NCI-H2029 (cell line): ENCODE data around the gene TICAM1.
"Not testable (repeated sequence)": the region's sequence is repeated elsewhere in the genome, so short reads cannot be mapped to it uniquely, and the experiment has no call there.

Experiments used
- DNase-seq: peaks from one replicate; lab custom pipeline; 2025; lab: John Stamatoyannopoulos, UW

The TICAM1 gene

GRCh38 chr19:4844348-4845179 is 13.1 kb upstream of the TICAM1 start:
- DNase-seq, result no peak

- DNase-seq, result no peak
Measured at GRCh38 chr19:4843647-4843965, 12.1 kb upstream of the TICAM1 start.

GRCh38 chr19:4839192-4839591 is 7.7 kb upstream of the TICAM1 start:
- DNase-seq, result no peak

DNA sequence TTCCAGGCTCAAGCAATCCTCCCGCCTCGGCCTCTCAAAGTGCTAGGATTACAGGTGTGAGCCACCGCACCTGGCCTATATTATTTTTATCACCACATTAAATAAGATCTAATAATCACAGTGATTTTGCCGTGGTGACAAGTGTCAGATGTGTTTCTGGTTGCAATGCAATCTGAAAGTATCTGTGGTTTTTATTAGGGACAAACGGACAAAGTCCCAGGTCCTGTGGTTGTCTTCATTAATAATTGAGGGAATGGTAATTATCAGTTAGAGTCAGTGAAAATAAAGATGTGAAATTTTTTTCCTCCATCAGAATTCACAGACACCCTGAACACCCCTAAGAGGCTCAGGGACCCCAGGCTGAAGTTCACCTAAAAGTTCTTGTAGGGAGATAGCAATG is 1.3 kb upstream of the TICAM1 start:
- no peak for DNase-seq

DNA sequence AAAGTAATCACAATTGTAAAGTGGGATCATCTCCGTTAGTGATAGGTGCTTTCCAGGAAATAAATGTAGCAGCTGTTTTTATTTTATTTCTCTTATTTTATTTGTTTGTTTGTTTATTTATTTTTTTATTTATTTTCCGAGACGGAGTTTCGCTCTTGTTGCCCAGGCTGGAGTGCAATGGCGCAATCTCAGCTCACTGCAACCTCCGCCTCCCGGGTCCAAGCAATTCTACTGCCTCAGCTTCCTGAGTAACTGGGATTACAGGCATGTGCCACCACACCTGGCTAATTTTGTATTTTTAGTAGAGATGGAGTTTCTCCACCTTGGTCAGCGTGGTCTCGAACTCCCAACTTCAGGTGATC is 448 bp upstream of the TICAM1 start:
- DNase-seq, result not testable (repeated sequence)

DNA sequence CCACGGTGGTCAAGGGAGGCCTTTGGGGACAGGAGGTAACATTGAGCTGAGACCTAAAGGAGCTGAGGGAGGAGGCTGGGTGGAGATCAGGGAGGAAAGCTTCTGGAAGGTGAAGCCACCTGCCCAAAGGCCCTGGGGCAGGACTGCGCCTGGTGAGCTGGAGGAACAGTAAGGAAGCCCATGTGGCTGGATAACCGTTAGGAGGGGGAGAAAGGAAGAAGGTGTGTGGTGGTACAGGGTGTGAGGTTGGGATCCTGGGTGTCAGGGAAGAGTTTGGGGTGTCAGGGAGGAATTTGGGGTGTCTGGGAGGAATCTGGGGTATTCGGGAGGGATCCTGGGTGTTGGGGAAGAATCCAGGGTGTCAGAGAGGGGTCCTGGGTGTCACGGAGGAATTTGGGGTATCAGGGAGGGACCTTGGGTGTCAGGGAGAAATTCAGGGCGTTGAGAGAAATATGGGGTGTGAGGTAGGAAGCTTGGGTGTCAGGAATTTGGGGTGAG is 695 bp downstream of the TICAM1 start:
- no peak for DNase-seq

DNA sequence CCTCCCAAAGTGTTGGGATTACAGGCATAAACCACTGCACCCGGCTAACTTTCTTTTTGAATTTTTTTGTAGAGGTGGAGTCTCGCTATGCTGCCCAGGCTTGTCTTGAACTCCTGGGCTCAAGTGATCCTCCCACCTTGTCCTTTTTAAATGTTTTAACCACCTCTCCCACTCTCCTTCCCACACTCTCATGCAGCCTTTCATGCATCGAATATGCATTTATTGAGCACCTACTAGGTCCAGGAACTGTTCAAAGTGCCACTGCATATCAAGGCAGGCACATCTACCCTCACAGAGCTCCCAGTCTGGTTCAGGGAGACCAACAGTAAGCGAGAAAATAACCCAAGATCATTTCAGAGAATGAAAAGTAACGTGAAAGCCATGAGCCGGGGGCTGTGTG is 1.2 kb downstream of the TICAM1 start:
- DNase-seq, result no peak

DNA sequence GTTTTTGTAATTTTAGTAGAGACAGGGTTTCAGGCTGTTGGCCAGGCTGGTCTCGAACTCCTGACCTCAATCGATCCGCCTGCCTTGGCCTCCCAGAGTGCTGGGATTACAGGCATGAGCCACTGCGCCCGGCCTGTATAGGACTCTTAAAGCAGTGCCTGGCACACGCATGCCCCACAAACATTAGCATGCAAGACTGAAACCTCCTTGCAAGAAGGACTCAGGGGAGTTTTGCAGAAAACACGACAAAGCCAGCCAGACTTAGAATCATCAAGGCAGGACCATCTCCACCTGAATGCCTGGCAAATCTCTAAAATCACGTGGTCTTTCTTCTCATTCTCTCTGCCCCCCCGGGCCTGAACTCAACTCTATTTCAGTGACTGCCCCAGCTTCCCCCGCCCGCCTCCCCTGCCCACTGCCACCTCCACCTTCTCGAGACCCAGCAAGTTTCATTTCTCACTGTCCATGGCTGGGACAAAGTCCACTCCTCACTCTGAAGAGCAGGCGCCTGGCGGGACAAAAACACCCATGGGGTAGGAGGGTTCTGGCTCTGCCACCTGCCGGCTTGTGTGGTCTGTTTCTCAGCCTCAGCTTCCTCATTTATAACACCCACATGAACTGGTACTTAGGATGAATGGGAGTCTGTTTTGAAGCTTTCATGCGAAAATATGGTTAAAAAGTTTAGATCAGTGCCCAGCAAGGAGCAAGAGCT is 2.4 kb downstream of the TICAM1 start:
- DNase-seq, result no peak

DNA sequence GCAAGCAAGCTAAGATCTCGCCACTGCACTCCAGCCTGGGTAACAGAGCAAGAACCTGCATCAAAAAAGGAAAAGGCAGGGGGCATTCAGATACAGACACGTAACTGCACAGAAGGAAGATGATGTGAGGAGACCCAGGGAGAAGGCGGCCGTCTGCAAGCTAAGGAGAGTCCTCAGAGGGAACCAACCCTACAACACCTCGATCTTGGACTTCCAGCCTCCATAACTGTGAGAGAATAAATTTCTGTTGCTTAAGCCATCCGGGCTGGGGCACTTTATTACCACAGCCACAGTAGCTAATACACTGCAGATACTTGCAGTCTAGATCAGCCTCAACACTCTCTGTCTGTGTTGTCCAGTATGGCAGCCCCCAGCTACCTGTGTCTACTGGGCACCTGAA is 7.9 kb downstream of the TICAM1 start:
- no peak for DNase-seq

DNA sequence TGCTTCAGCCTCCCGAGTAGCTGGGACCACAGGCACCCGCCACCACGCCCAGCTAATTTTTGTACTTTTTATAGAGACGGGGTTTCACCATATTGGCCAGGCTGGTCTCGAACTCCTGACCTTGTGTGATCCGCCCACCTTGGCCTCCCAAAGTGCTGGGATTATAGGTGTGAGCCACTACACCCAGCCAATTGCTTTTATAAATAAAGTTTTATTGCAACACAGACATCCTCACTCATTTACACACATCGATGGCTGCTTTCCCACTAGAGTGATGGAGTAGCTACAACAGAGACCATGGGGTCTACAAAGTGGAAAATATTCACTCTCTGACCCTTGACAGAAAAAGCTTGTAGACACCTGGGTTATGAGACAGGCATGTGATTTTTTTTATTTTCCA is 9.2 kb downstream of the TICAM1 start:
- not testable (repeated sequence) for DNase-seq

DNA sequence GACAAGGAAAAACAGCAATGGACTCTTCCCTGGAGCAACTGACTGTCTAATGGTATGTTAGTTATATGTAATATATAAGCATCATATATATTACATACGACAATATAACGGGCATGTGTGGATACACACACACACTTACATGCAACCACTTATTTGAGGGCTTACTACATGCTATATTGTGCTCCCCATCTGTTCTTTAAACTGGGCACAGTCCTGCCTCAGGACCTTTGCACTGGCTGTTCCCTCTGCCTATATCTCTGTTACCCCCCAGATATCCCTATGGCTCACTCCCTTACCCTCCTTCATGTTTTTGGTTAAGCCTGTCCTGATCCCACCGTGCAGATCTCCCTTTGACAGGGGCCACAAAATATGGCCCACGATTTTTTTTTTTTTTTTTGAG is 10.2 kb downstream of the TICAM1 start:
- DNase-seq, result no peak

- no peak for DNase-seq
Measured at GRCh38 chr19:4817467-4818277, 13.8 kb downstream of the TICAM1 start.

DNA sequence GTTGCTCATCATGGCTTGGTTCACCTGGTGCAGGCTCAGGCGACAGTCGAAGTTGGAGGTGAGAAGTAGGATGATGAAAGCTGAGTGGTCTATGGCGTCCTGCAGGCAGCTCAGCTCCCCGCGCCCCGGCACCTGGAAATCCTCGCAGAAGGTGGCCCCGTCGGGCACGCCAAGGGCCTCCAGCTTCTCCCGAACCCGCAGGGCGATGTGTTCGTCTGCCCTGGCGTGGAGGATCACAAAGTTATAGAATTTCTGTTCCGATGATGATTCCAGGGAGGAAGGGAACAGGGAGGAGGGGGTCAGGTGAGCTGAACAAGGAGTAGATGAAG is 14.6 kb downstream of the TICAM1 start:
- DNase-seq, result no peak

DNA sequence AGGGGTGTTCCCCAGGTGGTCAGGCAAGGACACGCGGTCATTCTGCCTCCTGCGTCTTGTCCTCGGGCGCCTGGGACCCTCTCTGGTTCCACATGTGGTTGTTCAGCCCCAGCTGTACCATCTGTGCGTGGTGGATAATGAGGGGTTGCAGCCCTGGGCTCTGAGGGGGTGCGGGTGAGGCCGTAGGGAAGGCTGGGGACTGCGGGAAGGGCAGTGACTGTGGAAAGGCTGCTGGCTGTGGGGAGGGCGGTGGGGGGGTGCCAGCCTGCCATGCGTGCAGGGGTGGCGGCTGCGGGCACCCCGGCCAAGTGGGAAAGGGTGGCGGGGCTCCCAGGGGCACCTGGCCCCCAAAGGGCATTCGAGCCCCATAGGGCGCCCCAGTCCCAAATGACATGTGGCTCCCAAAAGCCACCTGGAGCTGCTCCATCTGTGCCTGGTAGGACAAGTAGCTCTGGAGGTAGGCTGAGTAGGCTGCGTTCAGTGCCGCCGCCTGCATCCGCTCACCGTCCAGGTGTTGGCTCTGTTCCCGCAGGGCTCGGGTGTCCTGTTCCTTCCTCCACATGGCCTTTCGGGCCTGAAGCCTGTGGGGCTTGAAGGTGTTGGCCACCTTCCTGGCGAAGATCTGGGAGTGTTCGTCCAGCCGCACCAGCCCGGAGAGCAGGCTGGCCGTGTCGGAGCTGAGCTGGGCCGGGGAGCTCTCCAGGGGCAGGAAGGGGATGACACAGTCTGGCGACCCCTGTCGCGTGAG is 15.1 kb downstream of the TICAM1 start:
- DNase-seq, result peak; percentile 90

- DNase-seq, result peak; percentile 99
Measured at GRCh38 chr19:4815426-4816201, 15.9 kb downstream of the TICAM1 start.

DNA sequence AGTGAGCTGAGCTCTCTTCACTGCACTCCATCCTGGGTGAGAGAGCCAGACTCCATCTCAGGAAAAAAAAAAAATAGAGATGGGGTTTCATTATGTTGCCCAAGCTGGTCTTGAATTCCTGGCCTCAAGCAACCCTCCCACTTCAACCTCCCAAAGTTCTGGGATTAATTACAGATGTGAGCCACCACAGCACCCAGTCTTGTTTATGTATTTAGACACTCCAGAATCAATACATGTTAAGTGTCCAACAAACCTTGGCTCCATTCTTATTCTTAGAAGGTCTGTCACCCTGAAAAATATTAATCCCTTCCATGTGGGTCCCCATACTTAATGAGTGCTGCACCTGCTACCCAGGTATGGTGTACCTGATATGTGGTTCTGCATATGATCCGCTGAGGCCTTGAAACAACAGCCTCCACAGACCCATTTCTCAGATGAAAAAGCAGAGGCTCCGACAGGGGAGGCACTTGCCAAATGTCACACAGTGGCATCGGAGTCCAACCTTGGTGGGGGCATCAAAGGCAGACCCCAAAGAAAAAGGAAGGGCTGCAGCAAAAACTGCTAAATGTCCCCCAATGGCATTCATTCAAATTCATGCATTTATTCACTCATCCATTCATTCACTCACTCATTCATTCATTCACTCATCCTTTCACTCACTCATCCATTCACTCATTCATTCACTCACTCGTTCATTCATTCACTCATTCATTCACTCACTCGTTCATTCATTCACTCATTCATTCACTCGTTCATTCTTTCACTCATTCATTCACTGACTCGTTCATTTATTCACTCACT is 16.7 kb downstream of the TICAM1 start:
- no peak for DNase-seq

GRCh38 chr19:4811328-4812131 is 20.0 kb downstream of the TICAM1 start:
- peak; percentile 61 for DNase-seq

DNA sequence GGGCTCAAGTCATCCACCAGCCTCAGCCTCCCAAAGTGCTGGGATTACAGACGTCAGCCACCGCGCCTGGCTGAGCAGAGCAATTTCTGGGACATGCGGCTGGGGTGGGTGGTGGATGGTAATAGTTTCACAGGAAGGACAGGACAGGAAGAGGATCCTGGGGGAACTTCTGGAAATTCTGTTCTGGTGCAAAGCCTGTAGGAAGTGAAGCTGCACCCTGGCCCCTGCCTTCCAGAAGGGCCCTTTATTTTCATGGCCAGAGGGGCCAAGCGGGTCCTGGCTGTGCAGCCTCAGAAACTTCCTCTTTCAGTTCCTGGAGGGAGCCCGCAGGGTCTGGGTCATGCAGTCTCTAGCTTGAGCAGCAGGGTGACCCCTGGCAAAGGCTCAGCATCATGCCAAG is 24.3 kb downstream of the TICAM1 start:
- no peak for DNase-seq

GRCh38 chr19:4806384-4806783 is 25.1 kb downstream of the TICAM1 start:
- no peak for DNase-seq

DNA sequence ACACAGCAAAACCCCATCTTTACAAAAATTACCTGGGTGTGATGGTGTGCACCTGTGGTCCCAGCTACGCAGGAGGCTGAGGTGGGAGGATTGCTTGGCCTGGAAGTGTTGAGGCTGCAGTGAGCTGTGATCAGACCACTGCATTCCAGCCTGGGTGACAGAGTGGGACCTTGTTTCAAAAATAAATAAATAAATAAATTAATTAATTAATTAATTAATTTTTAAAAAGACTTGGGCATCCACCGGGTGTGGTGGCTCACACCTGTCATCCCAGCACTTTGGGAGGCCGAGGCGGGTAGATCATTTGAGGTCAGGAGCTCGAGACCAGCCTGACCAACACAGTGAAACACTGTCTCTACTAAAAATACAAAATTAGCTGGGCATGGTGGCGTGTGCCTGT is 26.4 kb downstream of the TICAM1 start:
- not testable (repeated sequence) for DNase-seq
